HT1080 (cell line): ENCODE measurements around the gene ZBTB14. TPM values are rescaled to one million over a fixed set of nuclear protein-coding genes. Genes with fewer than 3 reads are reported as not detected.
A peak's percentile ranks its signal among the peaks of the same experiment; 100 is the strongest.

Experiments used
- DNase-seq: peaks from one replicate; pipeline ENCODE4 v3.0.0-alpha.2; 2015; ENCODE audit warnings: low read depth
- polyA plus RNA-seq, 2 experiments: library from polyadenylated mRNA; depleted of rRNA; stranded (reverse); fragments of >200 nt; gene quantifications; 2 replicates each; pipeline ENCODE4 v1.2.3, GENCODE V29; 2015
- total RNA-seq: library from RNA; depleted of rRNA; stranded (reverse); fragments of >200 nt; shearing (Covaris generic); gene quantifications from 2 replicates; pipeline ENCODE4 v1.2.3, GENCODE V29; 2014; rRNA removed

The ZBTB14 gene
- 9.8 and 10.2 TPM in 2 replicates for total RNA-seq
- polyA plus RNA-seq (2015; cell fraction: cytosol; rRNA removed), result 9.2 and 11.1 TPM in 2 replicates
- polyA plus RNA-seq (2015; cell fraction: nucleus; rRNA removed), result 17.1 and 30.4 TPM in 2 replicates

- peak; percentile 8 for DNase-seq
Observed at GRCh38 chr18:5295231-5295920, at the start of gene ZBTB14. Gene ZBTB14 (minus strand): TSS chr18:5295726. CDS start chr18:5293246, 2,480 bp downstream.

GRCh38 chr18:5339202-5339834 is 43.8 kb upstream of the ZBTB14 start:
- DNase-seq, result no peak

GRCh38 chr18:5334456-5335075 is 39.0 kb upstream of the ZBTB14 start:
- no peak for DNase-seq

GRCh38 chr18:5318061-5318700 is 22.7 kb upstream of the ZBTB14 start:
- no peak for DNase-seq

GRCh38 chr18:5317186-5317585 is 21.7 kb upstream of the ZBTB14 start:
- DNase-seq, result no peak

GRCh38 chr18:5315838-5316237 is 20.3 kb upstream of the ZBTB14 start:
- DNase-seq, result no peak

GRCh38 chr18:5311301-5311989 is 15.9 kb upstream of the ZBTB14 start:
- no peak for DNase-seq

GRCh38 chr18:5309888-5310470 is 14.5 kb upstream of the ZBTB14 start:
- peak; percentile 19 for DNase-seq

GRCh38 chr18:5305835-5306234 is 10.3 kb upstream of the ZBTB14 start:
- no peak for DNase-seq

- DNase-seq, result no peak
Observed at GRCh38 chr18:5304232-5304631, 8.7 kb upstream of the ZBTB14 start.

- DNase-seq, result no peak
Observed at GRCh38 chr18:5303636-5304035, 8.1 kb upstream of the ZBTB14 start.

GRCh38 chr18:5302606-5303005 is 7.1 kb upstream of the ZBTB14 start:
- no peak for DNase-seq

- DNase-seq, result no peak
Observed at GRCh38 chr18:5300476-5301010, 5.0 kb upstream of the ZBTB14 start.

GRCh38 chr18:5298156-5298852 is 2.8 kb upstream of the ZBTB14 start:
- DNase-seq, result peak; percentile 13

GRCh38 chr18:5297597-5297996 is 2.1 kb upstream of the ZBTB14 start:
- DNase-seq, result no peak

- DNase-seq, result peak; percentile 80
Observed at GRCh38 chr18:5296706-5297320, 1.3 kb upstream of the ZBTB14 start.

- DNase-seq, result peak; percentile 91
Observed at GRCh38 chr18:5295981-5296705, 617 bp upstream of the ZBTB14 start.

GRCh38 chr18:5294457-5295230 is 882 bp downstream of the ZBTB14 start:
- peak; percentile 44 for DNase-seq
